GM21423 (cell line): ENCODE results near the gene SLC8A3.
A peak's percentile ranks its signal among the peaks of the same experiment; 100 is the strongest.

Experiments
- ATAC-seq: cut with Tn5 transposase; IDR thresholded peaks from one replicate; pipeline ENCODE4 v1.9.1; 2021; ENCODE audit warnings: mild to moderate bottlenecking, moderate library complexity; ENCODE audit not compliant: unreplicated experiment

Gene SLC8A3

GRCh38 chr14:70032016-70032415, 156.7 kb downstream of the SLC8A3 start:
- ATAC-seq = no peak

GRCh38 chr14:70029296-70030132, 159.2 kb downstream of the SLC8A3 start:
- ATAC-seq = no peak

GRCh38 chr14:70027785-70028428, 160.8 kb downstream of the SLC8A3 start:
- no peak for ATAC-seq

- ATAC-seq = no peak
Observed at GRCh38 chr14:70023871-70024270, 164.9 kb downstream of the SLC8A3 start.

- ATAC-seq = no peak
Observed at GRCh38 chr14:70022771-70023445, 165.8 kb downstream of the SLC8A3 start.

- ATAC-seq = no peak
Observed at GRCh38 chr14:70021548-70022220, 167.1 kb downstream of the SLC8A3 start.

GRCh38 chr14:70020352-70021170, 168.2 kb downstream of the SLC8A3 start:
- ATAC-seq = no peak

- no peak for ATAC-seq
Observed at GRCh38 chr14:70019695-70020094, 169.1 kb downstream of the SLC8A3 start.

GRCh38 chr14:70018713-70019211, 170.0 kb downstream of the SLC8A3 start:
- ATAC-seq = peak; percentile 55

GRCh38 chr14:70018230-70018629, 170.5 kb downstream of the SLC8A3 start:
- no peak for ATAC-seq

- no peak for ATAC-seq
Observed at GRCh38 chr14:70014406-70015095, 174.2 kb downstream of the SLC8A3 start.

- no peak for ATAC-seq
Observed at GRCh38 chr14:70013271-70013873, 175.4 kb downstream of the SLC8A3 start.

GRCh38 chr14:70011708-70012107, 177.0 kb downstream of the SLC8A3 start:
- no peak for ATAC-seq

GRCh38 chr14:70011098-70011497, 177.7 kb downstream of the SLC8A3 start:
- ATAC-seq = no peak

GRCh38 chr14:70009961-70010360, 178.8 kb downstream of the SLC8A3 start:
- ATAC-seq = no peak

GRCh38 chr14:70008284-70009262, 180.2 kb downstream of the SLC8A3 start:
- ATAC-seq = no peak

- no peak for ATAC-seq
Observed at GRCh38 chr14:70006699-70007098, 182.1 kb downstream of the SLC8A3 start.

GRCh38 chr14:70005281-70005805, 183.4 kb downstream of the SLC8A3 start:
- ATAC-seq = no peak
